ENCODE data around the gene ATXN7L2.

GRCh38 chr1:109530457-109531087 is 46.9 kb downstream of the ATXN7L2 start:
- no peak for TF ChIP-seq POLR2A (IDR thresholded peaks at IDR 0.05; ENCODE audit: low read length)
- no peak for TF ChIP-seq GATA1 (IDR thresholded peaks at IDR 0.05; ENCODE audit: low read depth, low read length)
